Nucleus accumbens (tissue), 56 donors: Measurements from ENCODE around the gene CLASRP.

Source experiments
- DNase-seq, 56 donors: peaks; one replicate each; lab custom pipeline; 2025; lab: John Stamatoyannopoulos, UW

CLASRP gene

DNA sequence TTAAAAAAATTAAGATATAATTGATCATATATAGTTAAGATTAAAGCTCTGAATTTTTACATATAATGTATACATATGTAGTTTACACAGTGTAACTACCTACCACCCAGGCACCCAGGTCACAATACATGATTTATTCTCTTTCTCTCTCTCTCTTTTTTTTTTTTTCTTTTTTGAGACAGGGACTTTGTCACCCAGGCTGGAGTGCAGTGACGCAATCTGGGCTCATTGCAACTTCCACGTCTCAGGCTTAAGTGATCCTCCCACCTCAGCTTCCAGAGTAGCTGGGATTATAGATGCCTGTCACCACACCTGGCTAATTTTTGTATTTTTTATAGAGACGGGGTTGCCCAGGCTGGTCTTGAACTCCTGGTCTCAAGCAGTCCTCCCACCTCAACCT, 18.8 kb upstream of the CLASRP start:
- no peak for DNase-seq

DNA sequence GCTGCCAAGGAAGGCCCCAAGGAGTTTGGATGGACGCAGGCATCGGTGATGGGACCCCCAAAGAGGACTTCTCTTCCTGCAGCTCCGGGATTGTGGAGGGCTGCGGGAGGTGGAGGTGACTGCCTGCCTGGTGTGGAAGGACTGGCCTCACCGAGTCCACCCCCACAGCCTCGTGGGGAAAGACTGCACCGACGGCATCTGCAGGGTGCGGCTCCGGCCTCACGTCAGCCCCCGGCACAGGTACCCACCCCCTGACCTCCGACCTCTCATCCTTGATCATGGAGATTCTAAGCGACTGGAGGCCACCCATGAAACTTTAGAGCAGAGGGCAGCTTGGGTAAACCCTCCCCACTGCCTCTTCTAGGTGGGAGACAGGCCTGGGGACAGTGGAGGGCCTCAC, 16.9 kb upstream of the CLASRP start:
- DNase-seq: no peak

DNA sequence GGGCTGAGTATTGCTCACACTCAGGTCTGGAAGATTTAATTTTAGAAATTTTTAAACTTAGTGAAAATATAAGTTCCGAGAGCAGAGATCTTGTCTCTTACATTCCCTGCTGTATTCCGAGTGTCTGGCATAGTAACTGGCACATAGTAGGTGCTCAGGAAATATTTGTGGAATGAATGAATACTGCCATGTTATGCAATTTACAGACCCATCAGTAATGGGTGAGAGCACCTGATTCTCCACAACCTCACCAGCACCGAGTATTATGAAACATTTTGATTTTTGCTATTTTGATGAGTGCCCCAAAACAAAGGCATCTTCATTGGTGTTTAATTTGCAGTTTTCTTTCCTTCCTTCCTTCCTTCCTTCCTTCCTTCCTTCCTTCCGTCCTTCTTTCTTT, 15.8 kb upstream of the CLASRP start:
- DNase-seq: no peak

- no peak for DNase-seq
Observed at GRCh38 chr19:45025264-45025663, 13.6 kb upstream of the CLASRP start.

DNA sequence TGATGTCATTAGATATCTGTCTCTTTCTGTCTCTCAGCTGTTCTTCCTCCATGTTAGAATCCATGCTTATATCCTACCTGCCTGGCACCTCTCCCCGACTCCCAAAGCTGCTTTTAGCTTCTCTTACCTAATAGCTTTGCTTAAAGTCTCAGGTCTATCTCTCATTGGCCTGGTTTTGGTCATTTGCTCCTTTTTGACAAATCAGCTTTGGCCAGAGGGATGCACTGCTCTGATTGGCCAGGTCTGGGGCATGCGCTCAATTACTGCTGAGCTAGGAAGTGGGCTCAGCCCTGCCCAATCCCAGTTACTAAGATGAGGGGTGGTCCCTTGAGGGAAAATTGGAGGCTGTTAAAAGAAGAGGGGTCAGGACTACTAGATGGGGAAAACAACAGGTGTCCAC, 11.5 kb upstream of the CLASRP start:
- DNase-seq: no peak

DNA sequence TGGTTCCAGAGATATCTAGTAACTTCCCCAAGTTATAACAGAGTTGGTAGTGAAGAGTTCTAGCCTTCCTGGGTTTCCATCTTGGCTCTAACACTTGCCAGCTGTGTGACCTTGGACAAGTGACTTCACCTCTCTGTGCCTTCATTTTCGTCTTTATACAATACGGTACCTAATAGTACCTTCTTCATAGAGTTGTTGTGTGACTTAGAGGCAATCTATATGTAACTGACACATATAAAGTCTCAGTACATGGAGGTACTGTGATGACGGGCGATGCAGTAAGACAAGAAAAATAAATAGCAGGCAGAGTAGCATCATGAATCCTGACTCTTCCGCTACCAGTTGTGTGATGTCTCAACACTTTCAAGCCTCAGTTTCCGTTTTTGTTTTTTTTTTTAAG, 8.0 kb upstream of the CLASRP start:
- no peak for DNase-seq

- no peak for DNase-seq
Observed at GRCh38 chr19:45032421-45032820, 6.4 kb upstream of the CLASRP start.

DNA sequence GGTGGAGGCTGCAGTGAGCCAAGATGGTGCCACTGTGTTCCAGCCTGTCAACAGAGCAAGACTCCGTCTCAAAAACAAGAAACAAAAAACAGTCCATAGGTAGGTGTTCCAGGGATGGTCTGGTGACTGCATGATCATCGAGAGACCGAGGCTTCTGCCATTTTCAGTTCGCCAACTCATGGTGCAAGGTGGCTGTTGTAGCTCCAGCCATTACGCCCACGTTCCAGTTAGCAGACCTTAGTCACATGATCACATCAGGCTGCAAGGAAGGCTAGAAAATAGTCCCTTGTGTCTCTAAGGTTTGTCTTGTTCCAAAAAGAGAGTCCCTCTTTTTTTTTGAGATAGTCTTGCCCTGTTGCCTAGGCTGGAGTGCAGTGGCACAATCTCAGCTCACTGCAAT, 3.1 kb upstream of the CLASRP start:
- no peak for DNase-seq

DNA sequence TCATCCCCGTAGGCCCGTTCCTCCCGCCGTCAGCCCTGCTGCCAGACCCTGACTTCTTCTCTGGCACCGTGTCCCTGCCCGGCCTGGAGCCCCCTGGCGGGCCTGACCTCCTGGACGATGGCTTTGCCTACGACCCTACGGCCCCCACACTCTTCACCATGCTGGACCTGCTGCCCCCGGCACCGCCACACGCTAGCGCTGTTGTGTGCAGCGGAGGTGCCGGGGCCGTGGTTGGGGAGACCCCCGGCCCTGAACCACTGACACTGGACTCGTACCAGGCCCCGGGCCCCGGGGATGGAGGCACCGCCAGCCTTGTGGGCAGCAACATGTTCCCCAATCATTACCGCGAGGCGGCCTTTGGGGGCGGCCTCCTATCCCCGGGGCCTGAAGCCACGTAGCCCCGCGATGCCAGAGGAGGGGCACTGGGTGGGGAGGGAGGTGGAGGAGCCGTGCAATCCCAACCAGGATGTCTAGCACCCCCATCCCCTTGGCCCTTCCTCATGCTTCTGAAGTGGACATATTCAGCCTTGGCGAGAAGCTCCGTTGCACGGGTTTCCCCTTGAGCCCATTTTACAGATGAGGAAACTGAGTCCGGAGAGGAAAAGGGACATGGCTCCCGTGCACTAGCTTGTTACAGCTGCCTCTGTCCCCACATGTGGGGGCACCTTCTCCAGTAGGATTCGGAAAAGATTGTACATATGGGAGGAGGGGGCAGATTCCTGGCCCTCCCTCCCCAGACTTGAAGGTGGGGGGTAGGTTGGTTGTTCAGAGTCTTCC, 1.3 kb upstream of the CLASRP start:
- no peak for DNase-seq

GRCh38 chr19:45040059-45040771, 1.4 kb downstream of the CLASRP start:
- peak in 1 of 56 donors; percentile 17 for DNase-seq

GRCh38 chr19:45041125-45041524, 2.3 kb downstream of the CLASRP start:
- DNase-seq: no peak

DNA sequence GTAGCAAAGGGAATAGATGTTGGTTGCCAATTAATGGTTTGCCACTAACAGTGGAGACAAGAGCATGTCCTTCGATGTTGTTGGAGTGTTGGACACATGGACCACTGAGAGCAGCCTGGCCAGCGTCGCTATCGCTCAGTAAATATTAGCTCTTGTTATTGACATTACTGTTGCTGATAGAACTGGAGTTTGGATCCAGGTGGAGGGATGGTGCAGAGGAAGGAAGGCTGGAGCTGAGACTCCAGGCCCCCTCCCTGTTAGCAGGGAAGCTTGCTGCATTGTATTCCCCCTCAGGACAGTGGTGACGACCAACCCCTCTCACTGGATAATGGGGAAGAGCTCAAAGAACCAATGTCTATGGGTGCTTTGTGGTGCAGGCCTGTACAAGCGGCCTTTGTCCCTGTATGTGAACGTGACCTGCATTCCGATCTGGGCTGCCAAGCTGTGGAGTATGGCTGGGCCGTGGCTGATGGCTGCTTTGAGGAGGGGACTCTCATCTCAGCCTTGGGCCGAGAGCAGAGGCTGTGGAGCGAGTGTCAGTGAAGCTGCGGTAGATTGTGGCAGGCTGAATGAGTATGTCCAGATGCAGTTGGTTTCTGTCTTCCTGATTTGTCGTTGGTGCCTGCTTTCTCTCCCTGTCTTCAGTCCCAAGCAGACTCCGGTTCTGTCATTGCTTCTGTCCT, 7.0 kb downstream of the CLASRP start:
- DNase-seq: peak in 55 of 56 donors; percentile 3 to 96 (median 81)

DNA sequence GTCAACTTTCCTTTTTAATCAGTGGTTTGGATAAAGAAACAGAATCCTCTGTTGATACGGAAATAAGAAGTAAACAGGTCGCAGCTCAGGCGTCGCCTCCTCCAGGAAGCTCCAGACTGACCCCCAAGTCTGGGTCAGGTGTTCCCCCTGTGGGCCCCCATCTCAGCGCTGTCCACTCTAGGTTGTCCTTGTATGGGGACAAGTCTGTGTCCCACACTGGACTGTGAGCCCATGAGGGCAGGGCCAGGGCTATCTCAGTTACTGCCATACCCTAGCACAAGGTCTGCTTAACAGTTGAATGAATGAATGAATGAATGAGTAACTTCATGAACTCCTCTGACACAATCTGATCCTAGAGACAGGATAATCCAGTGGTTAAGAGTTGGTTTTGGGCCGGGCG, 7.5 kb downstream of the CLASRP start:
- peak in 6 of 56 donors; percentile 8 to 48 (median 30) for DNase-seq

DNA sequence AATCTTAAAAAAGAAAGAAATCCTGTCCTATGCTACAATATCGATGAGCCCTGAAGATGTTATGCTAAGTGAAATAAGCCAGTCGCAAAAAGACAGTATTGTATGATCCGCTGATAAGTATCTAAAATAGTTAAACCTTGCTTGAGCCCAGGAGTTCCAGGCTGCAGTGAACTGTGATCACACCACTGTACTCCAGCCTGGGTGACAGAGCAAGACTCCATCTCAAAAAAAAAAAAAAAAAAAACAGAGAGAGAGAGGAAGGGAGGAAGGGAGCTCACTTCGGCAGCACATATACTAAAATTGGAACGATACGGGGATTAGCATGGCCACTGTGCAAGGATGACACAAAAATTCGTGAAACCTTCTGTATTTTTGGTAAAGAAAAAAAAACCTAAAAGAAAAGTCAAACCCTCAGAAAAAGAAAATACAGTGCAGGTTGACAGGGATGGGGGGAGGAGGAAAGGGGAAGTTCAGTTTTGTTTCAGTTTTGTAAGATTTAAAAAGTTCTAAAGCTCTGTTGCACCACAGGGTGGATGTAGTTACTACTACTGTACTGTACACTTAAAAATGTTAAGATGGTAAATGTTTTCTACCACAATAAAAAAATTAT, 8.4 kb downstream of the CLASRP start:
- DNase-seq: no peak

GRCh38 chr19:45049073-45049736, 10.4 kb downstream of the CLASRP start:
- DNase-seq: peak in 31 of 56 donors; percentile 2 to 62 (median 29)

DNA sequence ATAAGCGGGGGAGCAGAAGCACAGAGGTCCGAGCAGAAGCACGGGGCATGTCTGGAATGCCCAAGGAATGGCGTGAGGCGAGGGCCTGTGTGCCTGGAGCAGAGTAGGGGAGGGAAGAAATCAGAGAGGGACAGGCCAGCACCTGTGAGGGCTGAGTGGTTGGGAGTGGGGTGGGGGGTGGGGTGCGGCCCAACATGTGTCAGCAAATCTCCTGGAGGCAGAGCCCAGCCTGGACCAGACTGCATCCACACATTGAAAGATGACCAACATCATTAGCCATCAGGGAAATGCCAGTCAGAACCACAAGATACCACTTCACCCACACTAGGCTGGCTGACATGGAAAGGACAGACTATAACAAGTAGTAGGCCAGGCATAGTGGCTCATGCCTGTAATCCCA, 11.2 kb downstream of the CLASRP start:
- no peak for DNase-seq

DNA sequence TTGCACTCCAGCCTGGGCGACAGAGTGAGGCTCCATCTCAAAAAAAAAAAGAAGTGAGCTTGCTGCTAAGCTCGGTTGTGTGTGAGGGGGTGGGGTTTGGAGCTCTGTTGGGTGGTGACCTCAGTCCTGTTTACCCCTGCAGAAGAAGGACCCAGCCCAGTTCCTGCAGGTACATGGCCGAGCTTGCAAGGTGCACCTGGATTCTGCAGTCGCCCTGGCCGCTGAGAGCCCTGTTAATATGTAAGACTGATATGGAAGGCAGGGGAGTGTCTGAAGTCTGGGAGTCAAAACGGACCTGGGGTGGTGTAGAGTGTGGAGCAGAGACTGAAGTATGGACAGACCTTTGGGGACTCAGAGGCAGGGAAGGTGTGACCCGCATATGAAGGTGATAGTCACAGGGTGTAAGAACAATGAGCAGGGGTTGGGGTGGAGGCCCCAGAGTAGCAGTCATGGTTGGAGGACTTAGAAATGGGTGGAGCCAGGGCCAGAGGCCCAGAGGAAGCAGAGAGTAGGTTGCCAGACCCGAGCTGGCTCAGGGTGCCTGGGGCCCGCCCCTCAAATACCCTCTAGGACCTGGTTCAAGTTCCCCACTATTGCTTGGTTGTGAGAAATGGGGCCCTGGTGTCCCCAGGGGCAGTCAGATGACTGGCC, 13.2 kb downstream of the CLASRP start:
- no peak for DNase-seq

- no peak for DNase-seq
Observed at GRCh38 chr19:45056831-45057230, 18.0 kb downstream of the CLASRP start.

DNA sequence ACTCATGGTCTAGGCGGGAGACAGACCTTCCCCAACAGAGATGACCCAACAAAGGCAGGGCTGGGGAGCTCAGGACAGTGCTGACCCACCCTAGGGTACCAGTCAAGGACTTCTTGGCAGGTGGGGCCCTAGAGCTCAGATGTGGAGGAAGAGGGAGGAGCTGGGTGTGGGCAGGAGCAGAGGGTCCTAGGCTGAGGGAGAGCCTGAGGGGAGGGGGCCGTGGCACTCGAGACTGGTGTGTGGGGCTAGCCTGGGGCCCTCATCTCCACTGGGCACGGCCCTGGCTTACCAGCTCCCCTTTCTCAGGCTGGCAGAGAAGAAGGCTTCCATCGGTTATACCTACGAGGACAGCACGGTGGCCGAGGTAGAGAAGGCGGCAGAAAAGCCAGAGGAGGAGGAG, 18.6 kb downstream of the CLASRP start:
- no peak for DNase-seq

GRCh38 chr19:45058622-45059159, 19.8 kb downstream of the CLASRP start:
- no peak for DNase-seq
